HEK293T (cell line): ENCODE results near the gene ELOVL6.

ENCODE experiments used
- ELF4 ChIP-seq: fragments of 450-650 bp; IDR thresholded peaks from 2 replicates; pipeline ENCODE4 v1.6.1; 2017; ENCODE audit warnings: antibody characterized with exemption
- FOXA1 ChIP-seq: fragments of 450-650 bp; IDR thresholded peaks from 2 replicates; pipeline ENCODE4 v1.6.1; 2016; ENCODE audit warnings: mild to moderate bottlenecking
- FOXK2 ChIP-seq: fragments of 450-650 bp; IDR thresholded peaks from 2 replicates; pipeline ENCODE4 v1.6.1; 2016; ENCODE audit warnings: mild to moderate bottlenecking
- FOXM1 ChIP-seq: fragments of 450-650 bp; IDR thresholded peaks from 2 replicates; pipeline ENCODE4 v1.6.1; 2017; ENCODE audit warnings: mild to moderate bottlenecking, borderline replicate concordance
- HDGF ChIP-seq: fragments of 450-650 bp; IDR thresholded peaks from 2 replicates; pipeline ENCODE4 v1.6.1; 2017; ENCODE audit warnings: antibody characterized with exemption, borderline replicate concordance
- NFRKB ChIP-seq: fragments of 450-650 bp; IDR thresholded peaks from 2 replicates; pipeline ENCODE4 v1.6.1; 2016; ENCODE audit warnings: mild to moderate bottlenecking, moderate library complexity
- SP1 ChIP-seq: fragments of 450-650 bp; IDR thresholded peaks from 2 replicates; pipeline ENCODE4 v1.6.1; 2017
- TARDBP ChIP-seq: fragments of 450-650 bp; IDR thresholded peaks from 2 replicates; pipeline ENCODE4 v1.6.1; 2016
- ZNF384 ChIP-seq: fragments of 450-650 bp; IDR thresholded peaks from 2 replicates; pipeline ENCODE4 v1.6.1; 2016

- TF ChIP-seq FOXA1: no peak
- no peak for TF ChIP-seq FOXM1
- TF ChIP-seq FOXK2: no peak
- TF ChIP-seq HDGF: no peak
- TF ChIP-seq ZNF384: no peak
- no peak for TF ChIP-seq ELF4
- TF ChIP-seq TARDBP: no peak
- no peak for TF ChIP-seq NFRKB
- TF ChIP-seq SP1: no peak
Measured at GRCh38 chr4:110062166-110062565, 136.2 kb downstream of the ELOVL6 start.
